HG03175 (cell line): ENCODE results near the gene RANGAP1.
"Not testable (repeated sequence)": the region's sequence is repeated elsewhere in the genome, so short reads cannot be mapped to it uniquely, and the experiment has no call there.

Source experiments
- ATAC-seq: cut with Tn5 transposase; IDR thresholded peaks from one replicate; pipeline ENCODE4 v1.9.1; 2021; ENCODE audit warnings: mild to moderate bottlenecking, moderate library complexity; ENCODE audit not compliant: unreplicated experiment

The RANGAP1 gene

GRCh38 chr22:41301085-41302020 is 15.4 kb upstream of the RANGAP1 start, which contains the start of gene ZC3H7B:
TSS of gene ZC3H7B (plus strand) at chr22:41301525. CDS start at chr22:41320661, 19,136 bp downstream.
- peak; percentile 86 for ATAC-seq

GRCh38 chr22:41300661-41301060 is 14.7 kb upstream of the RANGAP1 start:
- ATAC-seq: no peak

GRCh38 chr22:41296826-41297667 is 11.1 kb upstream of the RANGAP1 start:
- no peak for ATAC-seq

DNA sequence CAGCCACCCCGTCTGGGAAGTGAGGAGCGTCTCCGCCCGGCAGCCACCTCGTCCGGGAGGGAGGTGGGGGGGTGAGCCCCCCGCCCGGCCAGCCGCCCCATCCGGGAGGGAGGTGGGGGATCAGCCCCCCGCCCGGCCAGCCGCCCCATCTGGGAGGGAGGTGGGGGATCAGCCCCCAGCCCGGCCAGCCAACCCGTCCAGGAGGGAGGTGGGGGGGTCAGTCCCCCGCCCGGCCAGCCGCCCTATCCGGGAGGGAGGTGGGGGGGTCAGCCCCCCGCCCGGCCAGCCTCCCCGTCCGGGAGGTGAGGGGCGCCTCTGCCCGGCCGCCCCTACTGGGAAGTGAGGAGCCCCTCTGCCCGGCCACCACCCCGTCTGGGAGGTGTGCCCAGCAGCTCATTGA is 8.8 kb upstream of the RANGAP1 start:
- not testable (repeated sequence) for ATAC-seq

- ATAC-seq: no peak
Observed at GRCh38 chr22:41290262-41291221, 4.6 kb upstream of the RANGAP1 start.

GRCh38 chr22:41289671-41290070 is 3.7 kb upstream of the RANGAP1 start:
- no peak for ATAC-seq

DNA sequence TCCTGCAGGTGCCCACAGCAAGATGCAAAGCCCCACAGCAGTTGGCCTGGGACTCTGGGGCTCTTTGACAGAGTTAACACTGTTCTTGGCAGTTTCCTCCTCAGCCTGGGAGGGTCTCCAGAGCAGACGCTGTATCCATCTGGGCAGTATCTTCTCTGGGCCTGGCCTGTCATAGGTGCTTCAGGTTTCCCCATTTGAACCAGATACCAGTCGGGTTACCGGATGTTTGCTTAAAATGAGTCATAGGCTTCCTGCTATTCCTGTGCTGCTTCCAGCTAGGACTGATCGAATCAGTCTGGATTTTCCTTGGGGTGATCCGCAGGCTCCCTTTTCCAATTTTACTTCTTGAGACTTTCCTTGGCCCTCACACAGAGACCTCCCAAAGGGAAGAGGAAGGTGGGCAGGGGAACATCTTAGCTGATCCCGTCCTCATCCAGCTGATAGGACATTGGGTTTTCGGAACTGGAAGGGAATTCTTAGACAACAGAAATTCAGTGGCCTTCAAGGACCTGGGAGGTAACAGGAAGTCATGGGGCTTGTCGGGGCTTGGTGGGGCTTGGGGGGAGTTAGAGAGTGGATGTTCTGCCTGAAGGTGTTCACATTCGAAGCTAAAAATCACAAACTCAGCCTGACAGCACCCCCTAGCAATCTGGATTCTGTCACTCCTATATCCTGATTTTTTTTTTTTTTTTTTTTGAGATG is 2.4 kb upstream of the RANGAP1 start:
- no peak for ATAC-seq

DNA sequence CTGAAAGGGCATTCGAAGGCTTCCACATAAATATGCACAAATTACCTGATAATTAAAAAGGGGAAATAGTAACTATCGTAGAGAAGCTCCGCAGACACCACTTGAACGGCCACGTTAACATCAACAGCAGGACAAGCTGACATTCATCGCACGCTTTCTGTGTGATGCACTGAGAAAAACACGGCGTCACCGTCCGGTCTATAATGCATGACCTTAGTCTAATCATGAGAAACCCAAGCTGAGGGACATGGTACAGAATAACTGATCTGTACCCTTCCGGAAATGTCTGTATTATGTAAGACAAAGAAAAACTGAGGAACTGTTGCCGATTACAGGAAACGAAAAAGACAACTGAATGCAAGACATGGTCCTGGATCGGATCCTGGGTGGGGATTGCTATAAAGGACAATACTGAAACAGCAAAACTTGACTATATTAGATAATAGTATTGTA is 678 bp upstream of the RANGAP1 start:
- peak; percentile 21 for ATAC-seq

GRCh38 chr22:41285441-41285819 is 557 bp downstream of the RANGAP1 start:
- ATAC-seq: no peak

DNA sequence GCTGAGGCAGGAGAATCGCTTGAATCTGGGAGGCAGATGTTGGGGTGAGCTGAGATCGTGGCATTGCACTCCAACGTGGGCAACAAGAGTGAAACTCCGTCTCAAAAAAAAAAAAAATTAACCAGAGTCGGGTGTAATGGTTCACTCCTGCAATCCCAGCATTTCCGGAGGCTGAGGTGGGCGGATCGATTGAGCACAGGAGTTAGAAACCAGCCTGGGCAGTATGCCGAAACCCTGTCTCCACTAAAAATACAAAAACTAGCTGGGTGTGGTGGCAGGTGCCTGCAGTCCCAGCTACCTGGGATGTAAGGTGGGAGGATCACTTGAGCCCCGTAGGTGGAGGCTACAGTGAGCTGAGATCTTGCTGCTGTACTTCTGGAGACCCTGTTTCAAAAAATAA is 1.5 kb downstream of the RANGAP1 start:
- ATAC-seq: no peak

- ATAC-seq: no peak
Observed at GRCh38 chr22:41280854-41281253, 5.1 kb downstream of the RANGAP1 start.

DNA sequence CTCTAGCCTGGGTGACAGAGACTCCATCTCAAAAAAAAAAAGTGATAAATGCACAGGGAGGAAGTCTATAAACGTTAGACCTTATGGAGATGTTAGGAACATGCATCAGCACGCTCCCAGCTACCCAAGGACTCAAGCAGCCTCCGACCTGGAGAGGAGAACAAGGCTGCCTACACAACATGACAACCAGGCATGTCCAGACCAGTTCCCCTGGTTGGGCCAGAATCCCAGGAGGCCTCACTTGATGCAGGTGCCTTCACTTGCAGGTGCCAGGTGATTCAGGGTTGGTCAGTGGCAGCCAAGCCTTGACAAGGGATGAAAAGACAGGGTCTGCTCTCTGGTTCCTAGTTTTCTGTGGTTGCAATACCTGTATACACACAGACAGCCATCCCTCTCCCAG is 5.9 kb downstream of the RANGAP1 start:
- no peak for ATAC-seq

DNA sequence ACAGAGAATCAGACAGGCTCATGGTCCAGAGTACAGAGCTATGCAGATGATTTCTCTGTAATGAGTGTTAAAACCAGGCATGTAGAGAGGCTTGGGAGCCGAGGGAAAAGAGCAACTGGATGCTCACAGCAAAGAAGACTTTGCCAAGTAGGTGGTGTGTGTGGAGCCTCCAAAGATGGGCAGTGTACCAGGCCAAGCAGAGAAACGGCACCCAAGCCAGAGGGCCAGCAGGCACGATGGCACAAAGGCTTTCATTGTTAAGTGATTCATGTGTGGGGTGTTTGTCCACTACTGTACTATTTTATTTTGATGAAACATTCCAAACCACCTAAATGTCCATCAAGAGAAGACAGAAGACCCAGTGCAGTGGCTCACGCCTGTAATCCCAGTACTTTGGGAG is 11.1 kb downstream of the RANGAP1 start:
- no peak for ATAC-seq

- ATAC-seq: no peak
Observed at GRCh38 chr22:41273128-41273527, 12.9 kb downstream of the RANGAP1 start.

- no peak for ATAC-seq
Observed at GRCh38 chr22:41271787-41272186, 14.2 kb downstream of the RANGAP1 start.

DNA sequence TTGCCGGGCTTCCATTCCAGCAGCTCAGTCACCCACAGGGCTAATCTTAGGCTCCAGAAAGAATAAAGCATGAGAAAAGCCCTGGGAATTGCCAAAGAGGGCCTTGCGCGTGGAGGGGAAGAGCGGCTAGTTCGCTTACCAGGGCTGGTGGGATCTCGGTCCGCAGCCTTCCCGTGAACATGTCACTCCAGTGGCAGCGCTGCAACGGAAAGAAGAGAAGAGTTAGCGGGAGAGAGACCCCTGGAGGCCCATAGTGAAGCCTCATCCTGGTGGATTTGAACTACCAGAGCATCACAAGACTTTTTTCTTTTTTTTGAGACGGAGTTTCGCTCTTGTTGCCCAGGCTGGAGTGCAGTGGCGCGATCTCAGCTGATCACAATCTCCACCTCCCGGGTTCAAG is 18.0 kb downstream of the RANGAP1 start:
- ATAC-seq: no peak

DNA sequence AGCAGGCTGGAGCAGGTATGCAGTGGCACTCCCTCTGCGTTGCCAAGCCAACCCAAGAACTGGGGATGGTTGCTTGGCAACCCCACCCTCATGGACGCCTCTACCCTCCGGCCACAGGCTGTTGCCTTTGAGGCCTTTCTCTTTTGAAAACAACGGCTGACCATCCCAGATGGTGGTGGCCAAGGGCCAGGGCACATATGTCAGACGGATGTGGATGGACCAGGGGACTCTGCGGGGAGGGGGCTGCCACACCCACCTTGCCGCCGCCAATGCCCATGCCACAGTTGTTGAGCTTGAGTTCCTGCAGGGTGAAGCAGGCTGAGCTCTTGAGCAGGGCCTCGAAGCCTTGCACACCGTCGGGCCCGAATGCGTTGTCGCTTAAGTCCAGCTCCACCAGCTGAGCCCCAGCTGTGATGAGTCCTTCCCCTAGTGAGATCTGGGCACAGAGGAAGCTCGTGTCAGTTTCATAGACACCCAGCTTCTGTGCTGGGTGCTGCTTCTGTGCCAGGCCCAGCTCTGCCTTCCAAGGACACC is 21.5 kb downstream of the RANGAP1 start:
- no peak for ATAC-seq

- ATAC-seq: no peak
Observed at GRCh38 chr22:41263704-41264103, 22.3 kb downstream of the RANGAP1 start.

GRCh38 chr22:41262250-41262765 is 23.7 kb downstream of the RANGAP1 start:
- ATAC-seq: no peak
